ENCODE measurements around the gene OGFOD2. TPM values are rescaled to one million over a fixed set of nuclear protein-coding genes. Genes with fewer than 3 reads are reported as not detected.

The OGFOD2 gene
- total RNA-seq, 1 experiment from 2014 or later, result 35.6 TPM

DNA sequence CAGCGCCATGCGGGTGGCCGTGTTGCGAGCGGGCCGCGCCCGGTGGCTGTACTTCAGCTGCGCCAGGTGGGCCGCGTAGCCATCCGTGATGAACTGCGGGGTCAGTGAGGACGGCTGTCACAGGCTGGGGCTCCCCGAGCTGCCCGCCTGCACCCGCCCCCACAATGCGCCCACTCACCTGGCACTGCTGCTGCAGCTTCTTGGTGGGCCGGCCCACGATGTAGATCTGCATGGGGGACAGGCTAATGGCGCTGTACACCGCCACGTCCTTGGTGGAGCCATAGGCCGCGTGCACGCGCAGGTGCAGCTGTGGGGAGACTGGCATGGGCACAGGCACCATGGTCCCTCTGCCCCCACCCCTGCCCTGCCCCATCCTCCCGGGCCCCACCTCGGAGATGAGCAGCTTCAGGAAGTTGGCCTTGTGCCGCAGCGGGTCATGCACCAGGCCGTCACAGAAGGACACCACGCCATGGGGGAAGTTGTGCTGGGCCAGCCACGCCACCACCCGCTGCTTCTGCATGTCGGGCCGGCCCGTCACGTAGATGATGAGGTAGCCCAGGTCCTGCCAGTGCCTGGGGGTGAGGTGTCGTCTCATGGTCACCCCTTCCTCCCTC lies 11.3 kb downstream of the OGFOD2 start:
- H2AFZ ChIP-seq (ENCODE audit: low read length), result no peak overlapping the region
- intact Hi-C loops (cut with micrococcal nuclease), result no loop called here
- no peaks in the 10 kb centered on the region for H3K9me2 ChIP-seq (replicated peaks; ENCODE audit: low read length)
- peaks cover 20% of the 10 kb centered on the region for H3K79me2 ChIP-seq (ENCODE audit: low read length)
- H3K9ac ChIP-seq (ENCODE audit: low read length), result no peak overlapping the region
- H3K4me3 ChIP-seq (ENCODE audit: low read length), result no peak overlapping the region
- TF ChIP-seq, protein P1, sequence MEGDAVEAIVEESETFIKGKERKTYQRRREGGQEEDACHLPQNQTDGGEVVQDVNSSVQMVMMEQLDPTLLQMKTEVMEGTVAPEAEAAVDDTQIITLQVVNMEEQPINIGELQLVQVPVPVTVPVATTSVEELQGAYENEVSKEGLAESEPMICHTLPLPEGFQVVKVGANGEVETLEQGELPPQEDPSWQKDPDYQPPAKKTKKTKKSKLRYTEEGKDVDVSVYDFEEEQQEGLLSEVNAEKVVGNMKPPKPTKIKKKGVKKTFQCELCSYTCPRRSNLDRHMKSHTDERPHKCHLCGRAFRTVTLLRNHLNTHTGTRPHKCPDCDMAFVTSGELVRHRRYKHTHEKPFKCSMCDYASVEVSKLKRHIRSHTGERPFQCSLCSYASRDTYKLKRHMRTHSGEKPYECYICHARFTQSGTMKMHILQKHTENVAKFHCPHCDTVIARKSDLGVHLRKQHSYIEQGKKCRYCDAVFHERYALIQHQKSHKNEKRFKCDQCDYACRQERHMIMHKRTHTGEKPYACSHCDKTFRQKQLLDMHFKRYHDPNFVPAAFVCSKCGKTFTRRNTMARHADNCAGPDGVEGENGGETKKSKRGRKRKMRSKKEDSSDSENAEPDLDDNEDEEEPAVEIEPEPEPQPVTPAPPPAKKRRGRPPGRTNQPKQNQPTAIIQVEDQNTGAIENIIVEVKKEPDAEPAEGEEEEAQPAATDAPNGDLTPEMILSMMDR (conservative IDR thresholded peaks at IDR 0.05; ENCODE audit: low read depth, low read length), result no peak
- TF ChIP-seq EZH2 (IDR thresholded peaks at IDR 0.05; ENCODE audit: low read length, unreplicated experiment) (no peak), EZH2phosphoT487 (IDR thresholded peaks at IDR 0.05; ENCODE audit: borderline replicate concordance, low read length) (no peak)
- peaks cover 2% of the 10 kb centered on the region; the same call in 1 of the 2 replicates for H3K36me3 ChIP-seq (ENCODE audit: low read depth, low read length)
- ChIA-PET CTCF (no interaction called here), POLR2A (ENCODE audit: unreplicated experiment) (interaction anchor here (0.6 kb wide), 1 partner anchor 252 kb away, joined by 4 read pairs; no protein-coding TSS in a partner anchor)
- H3F3A ChIP-seq (ENCODE audit: low read length, unreplicated experiment), result no peaks in the 10 kb centered on the region
- no TSS peak for BruUV-seq (replicated peaks)
- H4K20me1 ChIP-seq (ENCODE audit: low read length), result no peaks in the 10 kb centered on the region
- DNase-seq, result no peak
- no peaks in the 10 kb centered on the region for H3K27me3 ChIP-seq (ENCODE audit: low read length)
- no peak overlapping the region for H3K4me2 ChIP-seq (ENCODE audit: low read length)
- H3K9me3 ChIP-seq (ENCODE audit: low read length), result no peaks in the 10 kb centered on the region
- peaks cover 12% of the 10 kb centered on the region for H3K4me1 ChIP-seq (ENCODE audit: insufficient read depth, low read length)
- no peak for ATAC-seq
- no peak overlapping the region for H3K27ac ChIP-seq (ENCODE audit: low read length)

DNA sequence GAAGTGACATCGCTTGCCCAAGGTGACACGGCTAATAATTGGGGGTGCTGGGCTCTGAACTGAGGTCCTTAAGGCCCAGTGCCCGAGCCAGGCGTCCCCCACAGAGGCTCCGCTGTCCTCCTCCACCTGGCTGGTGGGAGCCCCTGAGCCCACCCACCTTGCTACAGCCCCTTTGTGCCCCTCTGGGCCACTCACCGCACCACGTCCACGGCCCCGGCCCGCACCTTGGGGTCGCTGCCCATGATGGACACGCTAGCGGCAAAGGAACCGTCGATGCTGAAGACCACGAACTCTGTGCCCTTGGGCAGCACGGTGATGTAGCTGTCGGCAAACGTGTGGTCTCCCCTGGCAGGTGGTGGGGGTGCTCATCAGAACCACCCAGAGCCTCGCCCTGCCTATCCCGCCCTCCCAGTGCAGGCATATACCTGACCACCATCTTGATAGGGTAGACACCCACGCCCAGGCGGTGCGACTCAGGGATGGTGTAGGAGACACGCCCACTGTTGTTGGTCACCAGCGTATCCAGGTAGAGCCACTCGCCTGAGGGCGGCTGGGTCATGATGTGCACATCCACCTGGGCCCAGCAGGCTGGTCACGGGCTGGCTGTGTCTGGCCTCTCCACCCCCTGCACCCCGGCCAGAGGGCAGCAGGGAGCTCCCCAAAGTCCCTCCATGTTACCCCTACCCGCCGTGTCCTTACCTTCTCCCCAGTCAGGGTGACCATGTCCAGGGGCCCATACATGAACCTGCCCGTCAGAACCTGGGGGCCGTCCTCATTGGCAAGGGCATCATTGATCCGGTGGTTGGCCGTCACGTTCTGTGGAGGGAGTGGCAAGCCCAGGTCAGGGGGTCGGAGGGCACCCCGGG lies 12.3 kb downstream of the OGFOD2 start:
- Histone ChIP-seq H3K9me3 (ENCODE audit: low read length) (no peaks in the 10 kb centered on the region), H3K36me3 (ENCODE audit: low read depth, low read length) (peaks cover 2% of the 10 kb centered on the region; the same call in 1 of the 2 replicates), H3K27me3 (ENCODE audit: low read length) (no peaks in the 10 kb centered on the region), H3F3A (ENCODE audit: low read length, unreplicated experiment) (no peaks in the 10 kb centered on the region), H3K4me3 (ENCODE audit: low read length) (no peak overlapping the region), H2AFZ (ENCODE audit: low read length) (no peak overlapping the region), H3K79me2 (ENCODE audit: low read length) (peaks cover 10% of the 10 kb centered on the region), H3K9me2 (replicated peaks; ENCODE audit: low read length) (no peaks in the 10 kb centered on the region), H3K27ac (ENCODE audit: low read length) (no peak overlapping the region), H4K20me1 (ENCODE audit: low read length) (no peaks in the 10 kb centered on the region), H3K9ac (ENCODE audit: low read length) (no peak overlapping the region), H3K4me1 (ENCODE audit: insufficient read depth, low read length) (peaks cover 3% of the 10 kb centered on the region; the same call in 1 of the 2 replicates), H3K4me2 (ENCODE audit: low read length) (no peak overlapping the region)
- no TSS peak for BruUV-seq (replicated peaks)
- DNase-seq, result no peak
- POLR2A ChIA-PET (ENCODE audit: unreplicated experiment), result no interaction called here
- no peak for TF ChIP-seq EZH2phosphoT487 (IDR thresholded peaks at IDR 0.05; ENCODE audit: borderline replicate concordance, low read length)
- TF ChIP-seq EZH2 (IDR thresholded peaks at IDR 0.05; ENCODE audit: low read length, unreplicated experiment), result no peak
- TF ChIP-seq, protein P1 (conservative IDR thresholded peaks at IDR 0.05; ENCODE audit: low read depth, low read length), result no peak
- intact Hi-C loops (cut with micrococcal nuclease), result no loop called here
- ATAC-seq, result no peak
- CTCF ChIA-PET, result no interaction called here
